HG02678 (cell line): ENCODE data around the gene IL11RA.

ENCODE experiments used
- ATAC-seq: cut with Tn5 transposase; IDR thresholded peaks from one replicate; pipeline ENCODE4 v1.9.1; 2021; ENCODE audit warnings: mild to moderate bottlenecking, moderate library complexity; ENCODE audit not compliant: unreplicated experiment

The IL11RA gene

GRCh38 chr9:34652602-34653000 is 616 bp downstream of the IL11RA start:
- no peak for ATAC-seq

GRCh38 chr9:34653151-34654072 is 1.4 kb downstream of the IL11RA start:
- no peak for ATAC-seq

- ATAC-seq = no peak
Observed at GRCh38 chr9:34654323-34655051, 2.5 kb downstream of the IL11RA start.

- no peak for ATAC-seq
Observed at GRCh38 chr9:34655394-34655793, 3.4 kb downstream of the IL11RA start.

- ATAC-seq = no peak
Observed at GRCh38 chr9:34656992-34657391, 5.0 kb downstream of the IL11RA start.

- ATAC-seq = no peak
Observed at GRCh38 chr9:34658461-34658860, 6.5 kb downstream of the IL11RA start.

- no peak for ATAC-seq
Observed at GRCh38 chr9:34659592-34660253, 7.7 kb downstream of the IL11RA start.

GRCh38 chr9:34662526-34663302 is 10.7 kb downstream of the IL11RA start, which contains the start of gene CCL27:
TSS of gene CCL27 (minus strand) at chr9:34662657. CDS start at chr9:34662633, 24 bp downstream.
- no peak for ATAC-seq

- ATAC-seq = no peak
Observed at GRCh38 chr9:34663303-34663605, 11.3 kb downstream of the IL11RA start.

GRCh38 chr9:34664281-34665066 is 12.5 kb downstream of the IL11RA start:
- peak; percentile 62 for ATAC-seq

GRCh38 chr9:34665067-34665380 is 13.0 kb downstream of the IL11RA start:
- ATAC-seq = peak; percentile 25

GRCh38 chr9:34665381-34666250 is 13.6 kb downstream of the IL11RA start:
- peak; percentile 65 for ATAC-seq

- no peak for ATAC-seq
Observed at GRCh38 chr9:34669809-34670562, 18.0 kb downstream of the IL11RA start.

- no peak for ATAC-seq
Observed at GRCh38 chr9:34671307-34671706, 19.3 kb downstream of the IL11RA start.

- no peak for ATAC-seq
Observed at GRCh38 chr9:34674440-34674839, 22.5 kb downstream of the IL11RA start.

- ATAC-seq = no peak
Observed at GRCh38 chr9:34675048-34675714, 23.2 kb downstream of the IL11RA start.

GRCh38 chr9:34675869-34676268 is 23.9 kb downstream of the IL11RA start:
- no peak for ATAC-seq

- ATAC-seq = no peak
Observed at GRCh38 chr9:34684145-34684544, 32.2 kb downstream of the IL11RA start.
